Suprapubic skin (tissue), 4 donors: ENCODE results near the gene GATAD2B. TPM values are rescaled to one million over a fixed set of nuclear protein-coding genes. Genes with fewer than 3 reads are reported as not detected.

Experiments
- DNase-seq, 2 donors: peaks; one replicate each; pipeline ENCODE4 v3.0.0-alpha.2; 2019; ENCODE audit warnings: low spot score in 2 of 2
- H3K27ac ChIP-seq: fragments of 200-600 bp; sonication (generic); one replicate; pipeline ENCODE4 v1.5.1; 2019
- H3K27me3 ChIP-seq: fragments of 200-600 bp; sonication (generic); one replicate; pipeline ENCODE4 v1.5.1; 2019
- H3K36me3 ChIP-seq: fragments of 200-600 bp; sonication (generic); one replicate; pipeline ENCODE4 v1.5.1; 2019
- H3K4me1 ChIP-seq: fragments of 200-600 bp; sonication (generic); one replicate; pipeline ENCODE4 v1.5.1; 2019
- H3K4me3 ChIP-seq: fragments of 200-600 bp; sonication (generic); one replicate; pipeline ENCODE4 v1.5.1; 2019; ENCODE audit warnings: mild to moderate bottlenecking
- H3K9me3 ChIP-seq: fragments of 200-600 bp; sonication (generic); one replicate; pipeline ENCODE4 v1.5.1; 2019
- EP300 ChIP-seq: sonication (generic); formaldehyde crosslinking; IDR thresholded peaks from one replicate; pipeline ENCODE4 v1.6.1; 2017; ENCODE audit warnings: antibody characterized with exemption
- POLR2A ChIP-seq, 2 donors: fragments of 450-650 bp; IDR thresholded peaks; one replicate each; pipeline ENCODE4 v1.6.1; 2017; ENCODE audit warnings: antibody characterized with exemption in 2 of 2, mild to moderate bottlenecking in 2 of 2, moderate library complexity in 2 of 2
- POLR2AphosphoS5 ChIP-seq, 3 donors: sonication (generic); formaldehyde crosslinking; IDR thresholded peaks; one replicate each; pipeline ENCODE4 v1.6.1; 2017; ENCODE audit warnings: antibody characterized with exemption in 3 of 3
- WGBS: methylation state at CpG from one replicate; pipeline ENCODE4 v1.1.5; 2018; 5-methylcytosine and 5-hydroxymethylcytosine counted together
- total RNA-seq, 4 donors: library from RNA; depleted of rRNA; stranded (reverse); fragments of >200 nt; gene quantifications; one replicate each; pipeline ENCODE4 v1.1.0, GENCODE V29; 2016
- TF ChIP-seq, protein P1 (sequence below), 2 donors: fragments of 200-600 bp in 1 of 2; fragments of 450-650 bp in 1 of 2; sonication (generic) in 1 of 2; IDR thresholded peaks; one replicate each; pipeline ENCODE4 v1.5.1; 2016 to 2019; ENCODE audit warnings: antibody characterized with exemption in 2 of 2, mild to moderate bottlenecking in 1 of 2, moderate library complexity in 1 of 2

GATAD2B gene
- total RNA-seq, 4 donors from 2014 or later: 25.5 to 64.5 (median 37.1) TPM

DNA sequence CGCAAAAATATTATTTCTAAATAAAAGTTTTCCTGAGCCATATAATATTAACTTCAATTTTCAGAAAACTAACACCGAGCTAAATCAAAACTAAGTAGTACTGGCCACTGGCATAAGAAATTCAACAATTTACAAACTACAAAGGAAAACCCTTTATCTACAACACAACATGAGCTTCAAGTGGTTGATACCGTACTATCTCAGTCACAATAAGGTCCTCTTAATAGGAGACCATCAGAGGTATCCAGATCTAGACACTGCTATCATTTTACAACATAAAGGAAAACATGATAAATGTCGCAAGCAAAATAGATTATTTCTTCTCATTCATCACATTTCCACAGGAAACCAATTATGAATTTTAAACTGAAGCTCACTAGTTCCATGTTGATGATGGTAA is 39.5 kb downstream of the GATAD2B start:
- Histone ChIP-seq H3K4me3 (no peak overlapping the region), H3K27ac (no peak overlapping the region), H3K4me1 (peaks cover 29% of the 10 kb centered on the region), H3K27me3 (no peaks in the 10 kb centered on the region), H3K36me3 (no peaks in the 10 kb centered on the region), H3K9me3 (no peaks in the 10 kb centered on the region)
- no peak for DNase-seq
- 97% methylated on average over 4 of the region's 4 CpGs for WGBS
- no peak for TF ChIP-seq POLR2A (IDR thresholded peaks at IDR 0.05)

DNA sequence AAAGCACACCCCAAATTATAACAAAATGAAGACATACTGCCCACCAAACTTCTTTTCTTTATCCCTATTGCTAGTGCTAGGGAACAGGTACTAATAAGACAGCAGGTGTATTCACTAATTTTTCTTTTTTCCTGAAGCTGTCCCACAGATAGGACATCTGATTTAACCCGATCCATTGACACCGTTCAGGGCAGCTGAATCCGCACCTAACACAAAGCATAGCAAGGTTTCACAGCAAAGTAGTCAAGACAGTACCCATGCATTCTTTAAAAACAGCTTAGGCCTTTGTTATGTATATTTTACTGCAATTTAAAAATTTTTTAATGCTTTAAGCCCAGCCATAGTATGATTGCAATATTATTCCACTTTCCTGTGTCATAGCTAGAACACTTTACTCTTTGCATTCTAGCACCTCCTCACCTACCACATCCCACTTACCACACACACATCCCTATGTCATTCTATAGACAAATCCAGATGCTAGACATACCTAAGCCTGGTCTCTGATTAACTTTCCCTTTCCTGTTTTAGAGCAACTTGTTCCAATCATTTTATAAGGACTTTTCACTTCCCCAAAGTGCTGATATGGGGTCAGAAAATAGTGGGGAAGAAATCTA is 40.4 kb downstream of the GATAD2B start:
- no peak overlapping the region for H3K4me3 ChIP-seq
- 73% methylated on average over 3 of the region's 3 CpGs for WGBS

DNA sequence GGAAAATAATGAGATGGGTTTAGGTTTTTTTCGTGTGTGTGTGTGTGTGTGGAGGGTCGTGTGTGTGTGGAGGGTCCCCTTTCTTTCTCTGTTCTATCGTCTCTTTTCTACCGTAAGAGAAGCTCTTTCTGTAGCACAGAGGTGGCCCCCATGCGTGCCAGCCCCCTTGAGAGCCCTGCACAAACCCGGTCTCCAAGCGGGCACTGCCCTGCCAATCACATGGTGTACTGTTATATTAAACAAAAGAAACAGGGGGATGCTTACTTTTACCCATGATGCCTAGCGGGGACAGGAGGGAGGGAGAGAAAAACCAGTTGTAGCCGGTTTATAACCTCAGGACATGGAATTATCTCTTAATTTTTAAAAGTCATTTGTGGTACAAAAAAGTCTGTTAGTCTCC is 41.0 kb downstream of the GATAD2B start:
- 26% methylated on average over 9 of the region's 9 CpGs for WGBS
- peak in 1 of 2 donors; percentile 29 for DNase-seq
- Histone ChIP-seq H3K4me3 (peak overlapping the region; percentile 10), H3K27ac (no peak overlapping the region), H3K9me3 (no peaks in the 10 kb centered on the region), H3K27me3 (no peaks in the 10 kb centered on the region), H3K36me3 (no peaks in the 10 kb centered on the region), H3K4me1 (peaks cover 29% of the 10 kb centered on the region)
- no peak for TF ChIP-seq EP300
- no peak for TF ChIP-seq POLR2A (IDR thresholded peaks at IDR 0.05)
- TF ChIP-seq, protein P1, sequence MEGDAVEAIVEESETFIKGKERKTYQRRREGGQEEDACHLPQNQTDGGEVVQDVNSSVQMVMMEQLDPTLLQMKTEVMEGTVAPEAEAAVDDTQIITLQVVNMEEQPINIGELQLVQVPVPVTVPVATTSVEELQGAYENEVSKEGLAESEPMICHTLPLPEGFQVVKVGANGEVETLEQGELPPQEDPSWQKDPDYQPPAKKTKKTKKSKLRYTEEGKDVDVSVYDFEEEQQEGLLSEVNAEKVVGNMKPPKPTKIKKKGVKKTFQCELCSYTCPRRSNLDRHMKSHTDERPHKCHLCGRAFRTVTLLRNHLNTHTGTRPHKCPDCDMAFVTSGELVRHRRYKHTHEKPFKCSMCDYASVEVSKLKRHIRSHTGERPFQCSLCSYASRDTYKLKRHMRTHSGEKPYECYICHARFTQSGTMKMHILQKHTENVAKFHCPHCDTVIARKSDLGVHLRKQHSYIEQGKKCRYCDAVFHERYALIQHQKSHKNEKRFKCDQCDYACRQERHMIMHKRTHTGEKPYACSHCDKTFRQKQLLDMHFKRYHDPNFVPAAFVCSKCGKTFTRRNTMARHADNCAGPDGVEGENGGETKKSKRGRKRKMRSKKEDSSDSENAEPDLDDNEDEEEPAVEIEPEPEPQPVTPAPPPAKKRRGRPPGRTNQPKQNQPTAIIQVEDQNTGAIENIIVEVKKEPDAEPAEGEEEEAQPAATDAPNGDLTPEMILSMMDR (IDR thresholded peaks at IDR 0.05): no peak
- TF ChIP-seq POLR2AphosphoS5 (IDR thresholded peaks at IDR 0.05): no peak

More for the DNA sequence above, 40.4 kb downstream of the GATAD2B start:
- Histone ChIP-seq H3K4me1 (peaks cover 29% of the 10 kb centered on the region), H3K9me3 (no peaks in the 10 kb centered on the region), H3K27me3 (no peaks in the 10 kb centered on the region), H3K36me3 (no peaks in the 10 kb centered on the region), H3K27ac (no peak overlapping the region)
- no peak for DNase-seq
- TF ChIP-seq, protein P1 (IDR thresholded peaks at IDR 0.05): no peak
- TF ChIP-seq POLR2A (IDR thresholded peaks at IDR 0.05) (no peak), EP300 (no peak), POLR2AphosphoS5 (IDR thresholded peaks at IDR 0.05) (no peak)

DNA sequence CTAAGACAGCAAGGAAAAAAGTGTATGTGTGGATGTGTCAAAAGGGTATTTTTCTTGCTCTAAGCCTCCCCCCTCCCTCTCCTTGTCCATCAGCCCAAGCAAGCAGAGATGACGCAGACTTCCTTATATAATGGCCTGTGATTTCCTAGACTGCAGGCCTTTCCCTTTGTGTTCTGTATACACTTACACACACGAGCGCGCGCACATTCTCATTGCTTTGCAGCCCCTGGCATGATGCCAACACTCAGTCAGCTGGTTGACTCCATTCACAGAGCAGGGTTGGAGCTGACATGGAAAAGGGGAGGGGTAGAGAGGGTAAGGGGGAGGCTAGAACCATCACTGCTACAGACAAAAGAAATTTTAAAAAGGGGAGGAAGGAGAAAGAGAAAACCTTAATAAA is 41.8 kb downstream of the GATAD2B start:
- WGBS: 5% methylated on average over 5 of the region's 5 CpGs

DNA sequence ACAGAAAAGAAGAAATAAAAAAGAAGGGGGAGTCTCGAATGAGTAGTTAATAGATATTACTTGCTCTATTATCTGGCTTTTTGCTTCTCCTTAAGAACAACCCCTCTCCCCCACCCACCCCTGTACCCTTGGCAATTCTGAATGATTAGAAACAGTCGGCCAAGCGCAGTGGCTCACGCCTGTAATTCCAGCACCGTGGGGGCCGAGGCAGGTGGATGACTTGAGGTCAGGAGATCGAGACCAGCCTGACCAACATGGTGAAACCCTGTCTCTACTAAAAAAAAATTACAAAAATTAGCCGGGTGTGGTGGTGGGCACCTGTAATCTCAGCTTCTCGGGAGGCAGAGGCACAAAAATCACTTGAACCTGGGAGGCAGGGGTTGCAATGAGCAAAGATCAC is 42.7 kb downstream of the GATAD2B start:
- H3K27ac ChIP-seq: no peak overlapping the region
- WGBS: 90% methylated on average over 9 of the region's 9 CpGs
- no peak overlapping the region for H3K4me3 ChIP-seq
- no peak for DNase-seq
- H3K4me1 ChIP-seq: peaks cover 29% of the 10 kb centered on the region
- no peaks in the 10 kb centered on the region for H3K9me3 ChIP-seq
- TF ChIP-seq, protein P1 (IDR thresholded peaks at IDR 0.05): no peak
- TF ChIP-seq POLR2A (IDR thresholded peaks at IDR 0.05) (no peak), POLR2AphosphoS5 (IDR thresholded peaks at IDR 0.05) (no peak), EP300 (no peak)
- no peaks in the 10 kb centered on the region for H3K36me3 ChIP-seq
- no peaks in the 10 kb centered on the region for H3K27me3 ChIP-seq

More for the DNA sequence above, 41.8 kb downstream of the GATAD2B start:
- no peaks in the 10 kb centered on the region for H3K36me3 ChIP-seq
- peaks cover 29% of the 10 kb centered on the region for H3K4me1 ChIP-seq
- no peak overlapping the region for H3K27ac ChIP-seq
- H3K27me3 ChIP-seq: no peaks in the 10 kb centered on the region
- H3K4me3 ChIP-seq: peak overlapping the region; percentile 10
- peak; percentile 88 to 89 for DNase-seq
- TF ChIP-seq, protein P1 (IDR thresholded peaks at IDR 0.05): no peak
- TF ChIP-seq EP300: no peak
- no peak for TF ChIP-seq POLR2A (IDR thresholded peaks at IDR 0.05)
- TF ChIP-seq POLR2AphosphoS5 (IDR thresholded peaks at IDR 0.05): no peak
- H3K9me3 ChIP-seq: no peaks in the 10 kb centered on the region

DNA sequence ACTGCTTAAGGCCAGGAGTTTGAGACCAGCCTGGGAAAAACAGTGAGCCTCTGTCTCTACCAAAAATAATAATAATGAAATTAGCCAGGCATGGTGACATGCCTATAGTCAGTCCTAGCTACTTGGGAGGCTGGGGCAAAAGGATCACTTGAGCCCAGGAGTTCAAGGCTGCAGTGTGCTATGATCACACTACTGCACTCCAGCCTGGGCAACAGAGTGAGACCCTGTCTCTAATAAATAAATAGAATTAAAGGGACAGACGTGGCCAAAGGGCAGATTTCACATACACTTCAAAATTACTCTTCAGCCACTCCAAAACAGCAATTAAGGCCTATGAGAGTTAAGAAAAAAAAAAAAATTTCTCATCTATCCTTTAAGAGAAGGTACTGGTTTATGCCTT is 45.7 kb downstream of the GATAD2B start:
- 79% methylated on average over 1 of the region's 1 CpG for WGBS
- peaks cover 20% of the 10 kb centered on the region for H3K4me1 ChIP-seq
- no peak overlapping the region for H3K27ac ChIP-seq
- no peak for DNase-seq
- no peak for TF ChIP-seq EP300
- TF ChIP-seq POLR2AphosphoS5 (IDR thresholded peaks at IDR 0.05): no peak
- no peak for TF ChIP-seq POLR2A (IDR thresholded peaks at IDR 0.05)
- TF ChIP-seq, protein P1 (IDR thresholded peaks at IDR 0.05): no peak
- no peaks in the 10 kb centered on the region for H3K9me3 ChIP-seq
- no peak overlapping the region for H3K4me3 ChIP-seq
- H3K27me3 ChIP-seq: no peaks in the 10 kb centered on the region
- no peaks in the 10 kb centered on the region for H3K36me3 ChIP-seq
